ENCODE measurements around the gene OR1D5. TPM values are rescaled to one million over a fixed set of nuclear protein-coding genes. Genes with fewer than 3 reads are reported as not detected.

Gene OR1D5
- polyA plus RNA-seq, 2 of the 4 experiments (the other 2 are of a cell fraction) = not detected

- H3K4me2 ChIP-seq = no peak overlapping the region
- no peaks in the 10 kb centered on the region for H3K9me3 ChIP-seq
- DNase-seq (ENCODE audit: low read depth in 1 of 2, low spot score in 1 of 2) (no peak), ATAC-seq (no peak), FAIRE-seq (no peak)
- H3K4me3 ChIP-seq = no peak overlapping the region
- 82% methylated on average over 6 of the region's 6 CpGs for whole genome bisulfite sequencing (ENCODE audit: missing lambda C conversion rate)
- CTCF ChIA-PET = interaction anchor here (1.1 to 4.1 kb wide), 6 partner anchors 12 to 611 kb away, joined by 3 to 18 read pairs (median 3); no protein-coding TSS in a partner anchor
- no peak overlapping the region for H3K27ac ChIP-seq
- POLR2A ChIA-PET = no interaction called here
- no peak for TF ChIP-seq CTCF (IDR thresholded peaks at IDR 0.05)
- TF ChIP-seq JUN (IDR thresholded peaks at IDR 0.05) = no peak
- TF ChIP-seq RFX5 (IDR thresholded peaks at IDR 0.05) = no peak
- TF ChIP-seq POLR2A (IDR thresholded peaks at IDR 0.05; ENCODE audit: low read length) = no peak
- no peak for TF ChIP-seq HEYL (CRISPR knock-in tag; IDR thresholded peaks at IDR 0.05)
- TF ChIP-seq HOXA7 (CRISPR knock-in tag; IDR thresholded peaks at IDR 0.05) = no peak
- no peak for TF ChIP-seq CHD4 (IDR thresholded peaks at IDR 0.05; ENCODE audit: borderline replicate concordance)
- TF ChIP-seq ZC3H11A (IDR thresholded peaks at IDR 0.05) = no peak
- H3K4me1 ChIP-seq = no peaks in the 10 kb centered on the region
Measured at GRCh38 chr17:3036800-3037199, 26.6 kb downstream of the OR1D5 start.

GRCh38 chr17:3035968-3036280 lies 27.5 kb downstream of the OR1D5 start:
- TF ChIP-seq HMGXB4 (CRISPR knock-in tag; IDR thresholded peaks at IDR 0.05; ENCODE audit: borderline replicate concordance) (no peak), REST (IDR thresholded peaks at IDR 0.05) (no peak), HEYL (CRISPR knock-in tag; IDR thresholded peaks at IDR 0.05) (no peak), HOXB13 (CRISPR knock-in tag; IDR thresholded peaks at IDR 0.05; ENCODE audit: low read depth) (no peak), ZSCAN20 (CRISPR knock-in tag; IDR thresholded peaks at IDR 0.05) (no peak), POLR2A (IDR thresholded peaks at IDR 0.05; ENCODE audit: low read length) (no peak), CHD2 (IDR thresholded peaks at IDR 0.05; ENCODE audit: low read length, partially characterized antibody) (no peak), ZNF302 (CRISPR knock-in tag; IDR thresholded peaks at IDR 0.05) (no peak), GATA3 (IDR thresholded peaks at IDR 0.05; ENCODE audit: borderline replicate concordance) (no peak), HOXA7 (CRISPR knock-in tag; IDR thresholded peaks at IDR 0.05) (no peak), HOXB5 (CRISPR knock-in tag; IDR thresholded peaks at IDR 0.05) (no peak), USF2 (IDR thresholded peaks at IDR 0.05) (no peak), KDM1A (IDR thresholded peaks at IDR 0.05; ENCODE audit: low read depth) (no peak), ZC3H11A (IDR thresholded peaks at IDR 0.05) (no peak), E2F6 (IDR thresholded peaks at IDR 0.05; ENCODE audit: borderline replicate concordance, low read depth) (no peak), EP300 (IDR thresholded peaks at IDR 0.05) (no peak), CHD4 (IDR thresholded peaks at IDR 0.05; ENCODE audit: borderline replicate concordance) (no peak), SMC3 (IDR thresholded peaks at IDR 0.05) (no peak), ESRRA (IDR thresholded peaks at IDR 0.05; ENCODE audit: borderline replicate concordance, low read length) (no peak), CTCF (IDR thresholded peaks at IDR 0.05) (no peak)
- FAIRE-seq (no peak), ATAC-seq (no peak), DNase-seq (ENCODE audit: low read depth in 1 of 2, low spot score in 1 of 2) (no peak)
- no peak overlapping the region for H3K4me2 ChIP-seq
- 79% methylated on average over 7 of the region's 7 CpGs for WGBS (ENCODE audit: missing lambda C conversion rate)
- no peaks in the 10 kb centered on the region for H3K4me1 ChIP-seq
- ChIA-PET CTCF (interaction anchor here (1.1 to 4.1 kb wide), 7 partner anchors 13 to 695 kb away, joined by 3 to 18 read pairs (median 3); no protein-coding TSS in a partner anchor), POLR2A (no interaction called here)
- no peak overlapping the region for H3K4me3 ChIP-seq
- no peak overlapping the region for H3K27ac ChIP-seq
- no peaks in the 10 kb centered on the region for H3K9me3 ChIP-seq
